SKM-1 (cell line): Measurements from ENCODE around the gene CCDC70.
"Not testable (repeated sequence)": the region's sequence is repeated elsewhere in the genome, so short reads cannot be mapped to it uniquely, and the experiment has no call there.

Experiments
- DNase-seq: peaks from one replicate; lab custom pipeline; 2025; ENCODE audit not compliant: unreplicated experiment; lab: John Stamatoyannopoulos, UW

CCDC70 gene

GRCh38 chr13:51861723-51862300 is at the start of gene CCDC70:
CCDC70 (plus strand) TSS chr13:51861969; CDS start chr13:51865412, 3,443 bp downstream.
- DNase-seq: no peak

GRCh38 chr13:51814071-51814470 is 47.7 kb upstream of the CCDC70 start:
- DNase-seq: no peak

DNA sequence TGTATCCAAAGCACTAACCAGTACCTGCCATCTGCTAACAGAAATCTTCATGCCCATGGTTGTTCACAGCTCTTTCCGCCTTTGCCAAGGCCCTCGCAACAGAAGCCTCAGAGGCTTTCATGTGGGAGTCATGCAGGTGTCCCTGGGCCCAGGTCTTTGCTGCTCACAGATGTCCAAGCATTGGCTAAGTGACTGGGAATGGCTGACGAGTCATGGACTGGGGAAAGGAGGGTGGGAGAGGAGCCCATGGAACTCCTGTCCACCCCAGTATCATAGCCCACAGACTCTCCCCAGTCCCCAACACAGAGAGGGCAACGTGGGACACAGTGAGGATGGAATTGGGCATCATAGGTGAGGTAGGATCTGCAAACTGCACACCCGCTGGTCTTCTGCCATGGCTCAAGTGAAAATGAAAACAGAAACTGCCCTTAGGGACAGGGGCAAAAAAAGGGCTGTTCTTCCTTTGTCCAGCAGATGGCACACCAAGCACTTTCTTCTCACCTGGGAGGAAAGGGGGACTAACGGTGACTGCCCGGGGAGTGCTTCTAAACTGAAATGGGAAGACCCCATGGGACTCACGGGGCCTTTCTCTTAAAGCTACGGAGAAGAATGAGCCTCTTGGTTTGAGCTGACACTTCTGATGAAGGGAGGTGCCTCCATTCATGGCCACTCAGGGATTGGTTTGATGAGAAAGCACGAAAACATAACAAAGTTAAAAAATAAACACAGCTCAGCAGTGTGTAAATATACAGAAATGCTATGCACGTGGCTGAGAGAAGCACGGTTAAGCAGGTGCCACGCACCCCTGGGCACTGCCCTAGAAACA is 46.7 kb upstream of the CCDC70 start:
- peak; percentile 58 for DNase-seq

- DNase-seq: no peak
Measured at GRCh38 chr13:51815848-51816247, 45.9 kb upstream of the CCDC70 start.

DNA sequence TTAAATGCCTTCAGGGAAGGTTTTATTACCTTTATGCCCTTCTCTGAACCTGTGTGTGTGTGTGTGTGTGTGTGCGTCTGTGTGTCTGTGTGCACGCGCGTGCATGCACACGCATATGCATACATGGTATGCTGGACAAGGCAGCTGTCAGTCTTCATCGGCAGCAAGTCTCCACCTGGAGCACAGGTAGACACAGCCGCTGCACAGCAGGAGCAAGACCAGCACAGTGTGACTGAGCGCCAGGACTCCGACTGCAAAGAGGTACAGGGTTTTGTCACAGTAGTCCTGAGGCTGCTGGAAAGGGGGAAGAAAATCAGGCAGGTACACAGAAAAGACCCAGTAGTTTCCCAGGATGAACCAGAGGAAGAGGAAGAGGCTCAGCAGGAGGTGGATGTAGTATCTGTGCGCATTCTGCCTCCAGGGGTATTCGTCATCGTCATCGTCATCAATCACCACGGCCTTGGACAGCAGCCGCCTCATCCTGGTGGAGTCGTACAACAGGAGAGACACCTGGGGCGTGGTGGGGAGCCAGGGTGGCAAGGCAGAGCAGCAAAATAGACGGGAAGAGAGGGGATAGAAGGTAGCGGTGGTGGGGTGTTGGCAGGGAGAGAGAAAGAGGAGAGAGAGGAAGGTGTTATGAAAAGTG is 45.0 kb upstream of the CCDC70 start:
- no peak for DNase-seq

GRCh38 chr13:51817717-51818116 is 44.1 kb upstream of the CCDC70 start:
- DNase-seq: no peak

DNA sequence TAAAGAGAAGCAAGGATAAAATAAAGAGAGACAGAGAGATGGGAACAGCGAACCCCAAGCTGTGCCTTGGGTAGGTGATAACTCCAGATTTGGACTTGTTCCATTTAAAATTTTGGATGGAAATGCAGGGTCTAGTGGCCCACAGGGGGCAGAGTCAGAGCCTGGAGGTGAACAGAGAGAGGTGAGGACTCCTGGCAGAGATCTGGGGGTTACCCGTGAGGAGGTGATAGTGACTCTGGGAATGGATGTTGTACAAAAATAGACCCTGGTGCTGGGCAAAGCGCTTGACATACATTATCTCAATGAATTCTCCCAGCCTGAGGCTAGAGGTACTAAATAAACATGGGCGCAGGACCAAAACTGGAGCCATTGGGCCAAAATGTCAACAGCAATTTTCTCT is 43.5 kb upstream of the CCDC70 start:
- no peak for DNase-seq

GRCh38 chr13:51818781-51819511 is 42.8 kb upstream of the CCDC70 start:
- DNase-seq: no peak

DNA sequence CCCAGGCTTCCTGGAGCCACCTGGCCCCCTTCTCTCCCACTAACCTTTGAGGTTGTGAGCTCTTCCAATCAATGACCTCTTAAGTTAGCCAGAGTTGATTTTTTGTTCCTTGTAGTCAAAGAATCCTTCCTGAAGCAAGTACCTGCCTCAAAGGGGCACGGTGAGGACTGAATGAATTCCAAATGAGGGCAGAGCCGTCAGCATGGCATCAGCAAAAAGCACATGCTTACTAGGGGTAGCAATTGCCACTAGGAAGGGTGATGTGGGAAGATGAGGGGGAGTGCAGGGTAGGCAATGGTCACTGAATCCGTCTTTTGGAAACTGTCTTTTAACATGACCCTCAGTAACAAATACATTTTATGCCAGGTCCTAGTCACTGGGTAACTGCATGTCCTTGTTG is 42.2 kb upstream of the CCDC70 start:
- DNase-seq: no peak

GRCh38 chr13:51820016-51820597 is 41.7 kb upstream of the CCDC70 start:
- no peak for DNase-seq

GRCh38 chr13:51821606-51822005 is 40.2 kb upstream of the CCDC70 start:
- peak; percentile 40 for DNase-seq

GRCh38 chr13:51822106-51822815 is 39.5 kb upstream of the CCDC70 start:
- no peak for DNase-seq

- no peak for DNase-seq
Measured at GRCh38 chr13:51823359-51823758, 38.4 kb upstream of the CCDC70 start.

GRCh38 chr13:51823863-51824262 is 37.9 kb upstream of the CCDC70 start:
- DNase-seq: no peak

DNA sequence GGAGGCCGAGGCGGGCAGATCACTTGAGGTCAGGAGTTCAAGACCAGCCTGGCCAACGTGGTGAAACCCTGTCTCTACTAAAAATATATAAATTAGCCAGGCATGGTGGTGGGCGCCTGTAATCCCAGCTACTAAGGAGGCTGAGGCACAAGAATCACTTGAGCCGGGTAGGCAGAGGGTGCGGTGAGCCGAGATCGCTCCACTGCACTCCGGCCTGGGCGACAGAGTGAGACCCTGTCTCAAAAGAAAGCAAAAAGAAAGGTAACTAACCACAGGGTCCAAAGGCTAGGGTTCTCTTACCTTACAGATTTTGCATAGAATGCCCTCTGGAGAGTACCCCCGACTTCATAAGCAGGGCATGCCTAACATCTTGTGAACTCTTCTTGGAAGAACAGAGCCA is 37.1 kb upstream of the CCDC70 start:
- DNase-seq: not testable (repeated sequence)

GRCh38 chr13:51825165-51825592 is 36.6 kb upstream of the CCDC70 start:
- peak; percentile 96 for DNase-seq

DNA sequence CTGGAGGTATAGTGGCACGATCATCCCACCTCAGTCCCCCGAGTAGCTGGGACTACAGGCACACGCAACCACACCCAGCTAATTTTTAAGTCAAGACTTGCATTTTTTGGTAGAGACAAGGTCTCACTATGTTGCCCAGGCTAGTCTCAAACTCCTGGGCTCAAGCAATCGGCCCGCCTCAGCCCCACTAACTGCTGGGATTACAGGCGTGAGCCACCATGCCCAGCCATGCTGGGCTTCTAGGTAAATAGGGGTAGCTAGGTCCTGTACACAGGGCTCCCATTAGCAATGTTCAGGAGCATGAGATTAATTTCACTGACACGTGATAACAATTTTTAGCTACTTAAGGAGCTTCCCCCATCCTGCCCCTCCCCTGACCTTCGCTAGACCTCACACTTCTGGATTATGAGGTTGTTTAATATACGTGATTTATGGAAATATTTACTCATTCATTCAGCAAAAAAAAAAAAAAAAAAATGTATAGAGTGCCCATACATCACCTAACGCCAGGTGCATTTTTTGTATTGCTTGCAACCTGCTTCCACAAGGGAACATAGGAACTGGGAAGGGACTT is 36.0 kb upstream of the CCDC70 start:
- DNase-seq: no peak

- DNase-seq: no peak
Measured at GRCh38 chr13:51826606-51827005, 35.2 kb upstream of the CCDC70 start.

GRCh38 chr13:51827254-51827653 is 34.5 kb upstream of the CCDC70 start:
- DNase-seq: peak; percentile 77
